ENCODE data around the gene LIMCH1.
A peak's percentile ranks its signal among the peaks of the same experiment; 100 is the strongest.
"Not testable (repeated sequence)": the region's sequence is repeated elsewhere in the genome, so short reads cannot be mapped to it uniquely, and the experiment has no call there.

The LIMCH1 gene

GRCh38 chr4:41644915-41645295 lies 106.9 kb downstream of the LIMCH1 start:
- DNase-seq (ENCODE audit: low read depth): no peak

- DNase-seq (ENCODE audit: low read depth): no peak
Observed at GRCh38 chr4:41645728-41646390, 107.9 kb downstream of the LIMCH1 start.

DNA sequence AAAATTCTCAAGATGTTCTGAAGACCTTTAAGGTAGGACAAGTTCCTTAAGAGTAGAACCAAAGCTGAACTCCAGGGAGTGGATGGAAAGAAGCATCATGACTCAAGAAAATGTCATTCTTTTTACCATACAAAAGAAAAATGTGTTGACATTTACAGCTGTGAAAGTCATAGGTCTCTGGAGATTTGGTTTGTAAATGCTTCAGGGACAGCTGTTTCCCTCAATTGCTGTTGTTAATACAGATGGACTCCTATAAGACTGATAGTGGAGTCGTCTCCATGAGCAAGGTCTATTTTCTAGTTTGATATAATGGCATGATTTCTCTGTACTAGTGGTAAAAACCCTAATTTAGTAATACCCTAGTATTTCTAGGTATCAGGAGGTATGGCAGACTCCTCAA lies 108.9 kb downstream of the LIMCH1 start:
- no peak for DNase-seq (ENCODE audit: low read depth)

DNA sequence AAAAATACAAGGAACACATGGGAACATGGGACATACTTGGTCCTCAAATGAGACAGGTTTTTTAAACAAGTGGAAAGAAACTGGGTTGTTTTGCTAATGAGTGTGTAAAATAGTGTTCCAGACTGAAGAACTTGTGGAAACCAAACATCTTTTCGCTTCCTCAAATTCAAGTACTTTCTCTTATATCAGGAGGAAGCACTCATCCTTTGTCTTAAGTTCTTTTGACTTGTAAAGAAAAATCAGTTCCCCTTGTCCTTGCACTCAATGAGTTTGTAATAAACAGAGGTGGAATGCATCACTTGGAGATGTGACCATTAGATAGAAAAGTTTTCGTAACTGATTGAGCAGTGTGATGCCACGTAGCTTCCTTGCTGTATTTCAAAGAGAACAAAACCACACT lies 109.4 kb downstream of the LIMCH1 start:
- no peak for DNase-seq (ENCODE audit: low read depth)

DNA sequence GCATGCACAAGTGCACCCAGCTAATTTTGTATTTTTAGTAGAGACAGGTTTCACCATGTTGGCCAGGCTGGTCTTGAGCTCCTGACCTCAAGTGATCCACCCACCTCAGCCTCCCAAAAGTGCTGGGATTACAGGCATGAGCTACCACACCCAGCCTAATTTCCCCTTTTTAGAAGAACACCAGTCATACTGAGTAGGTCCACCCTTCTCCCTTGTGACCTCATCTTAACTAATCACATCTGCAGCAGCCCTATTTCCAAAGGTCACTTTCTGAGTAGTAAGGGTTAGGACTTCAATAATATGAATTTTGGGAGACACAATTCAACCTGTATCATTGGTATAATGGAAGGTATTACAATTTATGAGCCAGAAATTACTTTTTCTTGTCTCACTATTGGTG lies 113.2 kb downstream of the LIMCH1 start:
- not testable (repeated sequence) for DNase-seq (ENCODE audit: low read depth)

DNA sequence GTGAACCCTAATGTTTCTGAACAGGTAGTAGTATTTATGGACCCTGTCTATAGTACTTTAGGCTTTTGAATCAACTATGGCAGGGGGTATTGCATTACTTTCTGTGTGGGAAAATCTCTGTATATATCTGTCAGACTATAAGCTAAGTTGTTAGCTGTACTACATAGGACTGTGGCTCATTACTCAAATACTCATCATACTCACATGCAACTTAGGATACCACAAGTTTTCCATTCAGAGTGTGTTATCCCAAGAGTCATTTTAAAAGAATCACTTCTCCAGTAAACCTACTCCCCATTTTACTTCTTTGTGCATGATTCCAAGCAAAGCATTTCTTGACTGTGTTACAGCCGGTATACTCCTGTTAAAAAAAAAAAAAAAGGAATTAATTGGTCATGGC lies 115.0 kb downstream of the LIMCH1 start:
- no peak for DNase-seq (ENCODE audit: low read depth)

GRCh38 chr4:41653523-41653922 lies 115.6 kb downstream of the LIMCH1 start:
- DNase-seq (ENCODE audit: low read depth): no peak

DNA sequence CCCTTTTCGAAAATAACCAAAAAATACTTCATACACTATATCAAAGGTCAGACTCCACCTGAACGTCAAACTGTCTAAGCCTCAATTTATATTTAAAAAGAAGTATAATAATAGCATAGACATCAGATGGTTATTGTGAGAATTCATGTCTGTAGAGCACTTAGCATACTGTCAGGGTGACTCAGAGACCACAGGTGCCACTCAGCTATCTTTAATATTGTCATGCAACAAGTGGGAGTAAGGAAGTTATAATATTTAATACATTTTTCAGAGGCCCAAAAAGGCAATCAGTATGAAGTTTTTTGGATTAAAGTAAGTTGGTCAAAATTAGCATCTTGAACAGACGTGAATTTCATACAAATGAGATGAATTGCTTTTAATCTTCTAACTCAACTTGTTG lies 117.2 kb downstream of the LIMCH1 start:
- no peak for DNase-seq (ENCODE audit: low read depth)

DNA sequence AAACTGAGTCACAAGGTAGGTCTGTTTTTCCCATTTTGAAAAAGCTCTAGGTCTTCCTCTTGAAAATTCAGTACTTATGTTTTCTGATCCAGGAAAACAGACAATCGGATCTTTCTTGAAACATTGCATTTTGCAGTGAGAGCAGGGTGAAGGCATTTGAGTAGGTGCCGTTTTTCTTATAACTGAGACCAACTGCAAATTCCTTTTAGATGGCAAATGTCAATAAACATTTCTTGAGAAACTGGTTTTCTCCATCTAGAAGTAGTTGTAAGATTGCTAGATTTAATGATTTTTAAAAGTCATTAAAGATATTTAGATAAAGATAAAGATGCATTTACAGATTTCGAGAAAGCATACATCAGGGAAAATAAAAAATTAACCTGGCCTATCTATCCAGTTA lies 118.1 kb downstream of the LIMCH1 start:
- no peak for DNase-seq (ENCODE audit: low read depth)

- no peak for DNase-seq (ENCODE audit: low read depth)
Observed at GRCh38 chr4:41656572-41657520, 118.9 kb downstream of the LIMCH1 start.

GRCh38 chr4:41657561-41657960 lies 119.6 kb downstream of the LIMCH1 start:
- no peak for DNase-seq (ENCODE audit: low read depth)

DNA sequence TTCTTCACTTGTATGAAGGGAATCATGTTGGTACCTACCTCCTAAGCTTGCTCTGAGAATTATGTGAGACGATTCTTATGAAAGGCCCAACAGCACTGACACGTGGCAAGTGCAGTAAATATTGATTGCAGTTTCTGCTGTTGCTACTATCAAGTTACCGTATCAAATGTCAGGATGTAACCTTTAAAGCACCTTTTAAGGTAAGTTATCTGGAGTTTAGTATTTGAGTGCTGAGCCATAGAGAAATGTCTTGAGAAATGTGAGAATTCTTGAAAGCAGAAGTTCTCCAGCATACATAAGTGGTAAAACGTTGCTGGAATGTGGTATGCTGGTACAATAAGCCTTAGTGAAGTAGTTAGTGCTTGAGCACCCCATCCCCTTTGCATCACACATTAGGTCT lies 120.2 kb downstream of the LIMCH1 start:
- no peak for DNase-seq (ENCODE audit: low read depth)

DNA sequence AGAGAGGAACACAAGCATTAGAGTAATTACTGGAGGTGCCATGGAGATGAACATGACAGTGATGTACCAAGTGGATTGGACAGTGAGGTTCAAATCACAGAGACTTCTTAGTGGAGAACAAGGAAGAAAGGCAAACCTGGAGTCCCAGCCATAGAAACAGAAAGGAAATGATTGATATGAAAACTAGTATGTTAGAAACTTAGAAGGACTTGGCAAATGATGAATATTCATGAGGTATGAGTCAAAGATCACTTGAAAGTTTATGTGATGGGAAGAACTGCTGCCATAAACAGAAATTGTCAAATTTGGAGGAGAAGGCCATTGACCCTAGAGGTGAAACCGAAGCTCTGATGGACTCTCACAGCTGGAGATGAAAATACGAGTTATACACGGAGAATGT lies 122.4 kb downstream of the LIMCH1 start:
- DNase-seq (ENCODE audit: low read depth): no peak

DNA sequence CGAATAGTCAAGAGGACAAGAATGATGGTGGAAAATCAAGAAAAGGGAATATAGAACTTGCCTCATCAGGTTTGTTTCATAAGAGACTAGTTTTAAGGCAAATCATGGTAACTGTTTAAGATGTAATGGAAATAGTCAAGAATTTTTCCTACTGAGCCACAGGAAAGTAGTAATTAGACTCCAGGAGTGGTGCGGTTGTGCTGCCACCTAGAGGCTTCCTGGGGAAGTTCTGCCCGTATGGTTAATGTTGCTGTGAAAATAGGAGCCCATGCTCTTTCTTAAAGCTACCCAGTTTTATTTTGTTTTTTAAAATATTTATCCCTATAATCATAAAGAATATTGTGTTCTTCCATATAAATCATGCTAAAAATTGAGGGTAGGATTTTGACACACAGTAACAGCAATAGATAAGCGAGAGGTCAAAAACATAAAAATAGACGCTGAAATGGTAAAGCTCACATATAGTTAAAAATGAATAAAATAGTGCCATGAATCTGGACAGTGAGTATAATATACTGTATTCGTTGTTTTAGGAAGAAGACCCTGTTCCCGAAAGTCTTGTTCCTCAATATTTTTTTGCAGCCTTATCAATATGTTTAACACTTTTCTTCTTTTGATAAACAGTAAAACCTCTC lies 123.6 kb downstream of the LIMCH1 start:
- DNase-seq (ENCODE audit: low read depth): peak; percentile 11

GRCh38 chr4:41665636-41666207 lies 127.8 kb downstream of the LIMCH1 start:
- DNase-seq (ENCODE audit: low read depth): no peak

DNA sequence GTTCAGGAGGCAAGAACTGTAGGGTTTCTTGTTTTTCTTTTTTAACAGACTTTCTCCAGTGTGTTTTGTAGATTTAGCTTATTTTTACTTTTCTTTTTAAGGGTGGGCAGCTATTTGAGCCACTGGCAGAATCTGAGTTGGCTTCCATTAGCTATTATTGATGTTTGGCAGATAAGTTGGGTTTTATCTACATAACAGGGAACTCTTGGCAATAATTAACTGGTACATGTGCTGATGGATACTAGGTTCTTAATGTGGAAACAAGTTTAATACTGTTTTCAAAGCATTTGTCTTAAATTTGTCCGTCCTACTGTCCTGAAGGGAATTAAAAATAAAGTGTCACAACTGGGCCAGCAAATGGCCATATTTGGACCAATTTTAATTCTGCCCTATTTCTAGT lies 130.1 kb downstream of the LIMCH1 start:
- DNase-seq (ENCODE audit: low read depth): no peak

GRCh38 chr4:41670530-41670929 lies 132.6 kb downstream of the LIMCH1 start:
- no peak for DNase-seq (ENCODE audit: low read depth)

GRCh38 chr4:41670982-41671381 lies 133.0 kb downstream of the LIMCH1 start:
- DNase-seq (ENCODE audit: low read depth): no peak

DNA sequence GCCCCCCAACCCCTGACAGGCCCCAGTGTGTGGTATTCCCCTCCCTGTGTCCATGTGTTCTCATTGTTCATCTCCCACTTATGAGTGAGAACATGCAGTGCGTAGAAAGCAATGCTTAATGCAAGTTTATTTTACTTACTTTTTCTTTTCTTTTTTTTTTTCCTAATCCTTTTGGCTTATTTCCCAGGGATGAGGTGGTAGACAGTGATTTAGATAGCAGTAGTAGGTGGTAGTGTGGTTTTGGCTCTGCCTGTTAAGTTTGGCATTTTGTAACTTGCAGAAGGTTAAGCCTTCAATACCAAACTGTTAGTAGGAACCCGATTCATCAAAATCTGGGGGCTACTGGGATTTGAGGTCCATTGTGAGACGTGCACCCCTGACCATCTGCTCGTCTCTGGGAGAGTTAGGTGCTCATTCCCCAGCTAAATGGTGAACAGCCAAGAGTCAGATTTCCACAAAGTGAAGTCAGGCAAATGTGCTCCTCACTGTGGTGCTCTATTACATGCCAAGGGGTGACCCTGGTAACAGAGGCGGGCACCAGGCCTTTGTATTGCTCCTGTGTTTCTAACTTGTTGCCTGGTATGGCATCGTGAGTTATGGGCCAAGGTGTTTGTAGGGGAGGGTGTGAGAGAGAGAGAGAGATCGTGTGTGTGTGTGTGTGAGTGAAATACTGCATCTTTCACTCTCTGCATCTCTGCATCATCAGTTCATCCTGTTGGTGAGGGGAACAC lies 140.3 kb downstream of the LIMCH1 start:
- DNase-seq (ENCODE audit: low read depth): no peak

DNA sequence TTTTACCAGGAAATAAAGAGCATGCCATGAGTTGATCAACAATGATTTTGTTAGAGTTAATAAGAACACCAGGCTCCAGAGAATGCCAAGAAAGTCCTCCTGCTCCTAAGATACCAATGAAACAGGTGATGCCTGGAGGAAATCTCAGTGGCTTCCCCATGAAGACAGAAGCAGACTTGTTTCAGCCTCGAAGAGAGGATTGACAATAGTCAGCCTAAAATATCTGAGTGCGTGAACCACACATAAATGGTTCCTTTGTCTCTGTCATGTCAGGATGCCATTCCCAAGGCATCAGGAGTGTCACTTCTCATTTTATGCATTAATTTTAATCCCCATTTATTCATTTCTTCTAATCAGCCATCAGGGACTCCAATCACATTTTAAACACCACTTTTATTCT lies 141.0 kb downstream of the LIMCH1 start:
- no peak for DNase-seq (ENCODE audit: low read depth)

DNA sequence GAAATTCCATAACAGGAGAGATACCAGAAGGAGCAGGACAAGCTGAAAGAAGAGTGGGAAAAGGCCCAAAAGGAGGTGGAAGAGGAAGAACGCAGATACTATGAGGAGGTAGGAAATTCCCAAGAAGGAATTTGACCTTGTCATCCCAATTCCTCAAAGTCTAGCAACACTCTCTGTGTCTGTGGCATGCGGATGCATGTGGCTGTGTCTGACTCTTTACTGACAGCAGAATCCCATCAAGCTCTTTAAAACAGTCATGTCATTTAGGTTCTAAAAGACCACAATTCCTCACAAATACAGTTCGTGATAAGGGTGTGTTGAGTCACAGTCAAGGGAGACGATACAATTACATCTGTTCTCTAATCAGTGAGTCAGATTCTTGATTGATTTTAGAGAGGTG lies 142.0 kb downstream of the LIMCH1 start:
- DNase-seq (ENCODE audit: low read depth): no peak

DNA sequence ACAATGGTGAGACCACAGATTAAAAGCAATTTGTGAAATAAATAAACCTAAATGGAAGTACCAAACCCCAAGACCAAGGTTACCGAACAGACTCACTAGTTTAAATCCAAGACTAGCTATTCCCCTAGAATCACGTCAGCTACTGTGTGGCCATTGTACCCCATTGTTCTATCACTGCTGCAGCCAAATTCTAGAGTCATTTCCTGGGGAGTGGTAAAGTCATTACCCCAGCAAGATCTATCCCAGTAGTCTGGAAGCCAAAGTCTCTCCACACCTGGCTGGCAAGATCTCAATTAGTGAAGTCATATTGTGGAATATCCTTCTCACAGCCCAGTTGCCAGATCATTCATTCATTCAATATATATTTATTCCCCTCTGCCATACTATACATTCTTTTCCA lies 143.1 kb downstream of the LIMCH1 start:
- no peak for DNase-seq (ENCODE audit: low read depth)
